Adipocyte (in vitro differentiated cells): ENCODE data around the gene PRPH2.

Experiments
- DNase-seq: peaks from one replicate; pipeline ENCODE4 v3.0.0-alpha.2; 2015; ENCODE audit warnings: low read depth
- H3K27me3 ChIP-seq: replicated peaks from 2 replicates; pipeline ENCODE4 v1.7.0; 2013; ENCODE audit warnings: mild to moderate bottlenecking, low read length, moderate library complexity; ENCODE audit not compliant: control insufficient read depth, insufficient read depth
- H3K36me3 ChIP-seq: 2 replicates; pipeline ENCODE4 v1.7.0; 2013; ENCODE audit warnings: low read length, mild to moderate bottlenecking, moderate library complexity; ENCODE audit not compliant: control insufficient read depth, insufficient read depth, severe bottlenecking
- H3K4me1 ChIP-seq: 2 replicates; pipeline ENCODE4 v1.7.0; 2013; ENCODE audit warnings: mild to moderate bottlenecking, low read length, moderate library complexity; ENCODE audit not compliant: control insufficient read depth, insufficient read depth
- H3K4me3 ChIP-seq: 2 replicates; pipeline ENCODE4 v1.7.0; 2013; ENCODE audit warnings: mild to moderate bottlenecking, low read length, moderate library complexity
- H3K9ac ChIP-seq: 2 replicates; pipeline ENCODE4 v1.7.0; 2013; ENCODE audit warnings: mild to moderate bottlenecking, low read length, moderate library complexity
- H3K9me3 ChIP-seq: 2 replicates; pipeline ENCODE4 v1.7.0; 2013; ENCODE audit warnings: mild to moderate bottlenecking, low read length, moderate library complexity; ENCODE audit not compliant: control insufficient read depth

PRPH2 gene

DNA sequence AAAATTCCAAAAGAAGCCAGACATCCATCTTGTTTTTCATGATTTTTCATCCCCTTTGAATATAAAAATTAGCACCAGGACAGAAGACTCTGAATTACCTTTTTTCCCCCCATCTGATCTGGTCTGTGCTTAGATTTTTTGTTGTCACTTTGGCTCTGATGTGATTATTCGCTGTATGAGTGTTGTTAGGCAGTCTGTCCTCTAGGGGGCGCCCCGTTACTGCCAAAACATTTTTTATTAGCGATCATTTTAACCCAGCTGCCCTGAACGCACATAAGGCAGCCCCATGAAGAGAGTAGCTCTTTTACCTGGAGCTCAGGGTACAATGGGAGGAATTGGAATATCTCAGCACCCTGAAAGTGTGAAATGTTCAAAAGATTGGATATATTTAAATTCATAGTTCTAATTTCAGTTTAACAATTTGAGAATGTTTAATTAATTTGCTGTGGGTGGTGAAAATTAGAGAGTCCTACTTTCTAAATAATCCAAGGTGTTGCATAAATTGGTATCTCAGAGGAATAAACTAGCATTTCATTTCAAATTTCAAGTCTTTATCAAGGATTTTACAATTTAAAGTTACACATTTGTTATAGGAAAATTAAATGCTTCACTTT is 60.8 kb downstream of the PRPH2 start:
- H3K4me1 ChIP-seq: no peaks in the 10 kb centered on the region
- H3K27me3 ChIP-seq: no peaks in the 10 kb centered on the region
- no peaks in the 10 kb centered on the region for H3K9me3 ChIP-seq
- no peak overlapping the region for H3K9ac ChIP-seq
- peaks cover 89% of the 10 kb centered on the region for H3K36me3 ChIP-seq
- DNase-seq: peak; percentile 88
- no peak overlapping the region for H3K4me3 ChIP-seq

DNA sequence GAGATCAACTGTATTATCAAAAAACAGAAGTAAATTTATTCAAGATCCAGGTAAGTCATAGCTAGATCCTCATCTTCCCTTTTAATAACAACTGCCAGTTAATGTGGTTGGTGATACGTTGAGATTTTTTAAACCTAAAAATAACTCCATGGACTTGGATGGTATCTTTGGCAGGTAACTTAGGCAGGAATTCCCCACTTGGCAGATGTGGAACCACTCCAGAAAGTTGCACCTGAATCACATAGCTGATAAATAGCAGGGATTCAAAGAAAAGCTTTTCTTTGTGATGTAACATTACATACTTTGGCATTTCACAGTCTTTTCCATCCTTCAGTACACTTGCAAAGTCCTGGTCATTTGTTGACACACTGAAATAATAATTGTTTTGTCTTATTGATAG is 62.6 kb downstream of the PRPH2 start:
- no peak for DNase-seq
- H3K4me3 ChIP-seq: no peak overlapping the region
- H3K9ac ChIP-seq: no peak overlapping the region
- no peaks in the 10 kb centered on the region for H3K9me3 ChIP-seq
- H3K36me3 ChIP-seq: peaks cover 86% of the 10 kb centered on the region
- H3K27me3 ChIP-seq: no peaks in the 10 kb centered on the region
- no peaks in the 10 kb centered on the region for H3K4me1 ChIP-seq

DNA sequence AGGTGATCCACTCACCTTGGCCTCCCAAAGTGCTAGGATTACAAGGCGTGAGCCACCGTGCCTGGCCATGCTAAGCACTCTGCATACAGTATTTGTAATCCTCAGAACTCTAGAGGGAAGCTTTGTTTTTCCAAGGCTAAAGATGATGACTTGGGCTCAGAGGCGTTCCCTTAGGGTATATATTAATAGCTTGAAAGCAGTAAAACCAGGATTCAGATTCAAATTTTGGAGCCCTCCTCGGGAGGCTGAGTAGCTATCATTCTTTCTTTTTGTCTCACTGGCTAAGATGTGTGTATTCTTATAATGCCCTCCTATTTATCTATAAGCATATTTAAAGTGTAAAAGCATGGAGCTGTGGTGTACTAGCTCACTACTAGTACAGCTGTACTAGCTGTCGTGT is 68.5 kb downstream of the PRPH2 start:
- Histone ChIP-seq H3K36me3 (peaks cover 91% of the 10 kb centered on the region), H3K4me3 (no peak overlapping the region), H3K9me3 (no peaks in the 10 kb centered on the region), H3K27me3 (no peaks in the 10 kb centered on the region), H3K4me1 (no peaks in the 10 kb centered on the region), H3K9ac (no peak overlapping the region)
- DNase-seq: no peak

DNA sequence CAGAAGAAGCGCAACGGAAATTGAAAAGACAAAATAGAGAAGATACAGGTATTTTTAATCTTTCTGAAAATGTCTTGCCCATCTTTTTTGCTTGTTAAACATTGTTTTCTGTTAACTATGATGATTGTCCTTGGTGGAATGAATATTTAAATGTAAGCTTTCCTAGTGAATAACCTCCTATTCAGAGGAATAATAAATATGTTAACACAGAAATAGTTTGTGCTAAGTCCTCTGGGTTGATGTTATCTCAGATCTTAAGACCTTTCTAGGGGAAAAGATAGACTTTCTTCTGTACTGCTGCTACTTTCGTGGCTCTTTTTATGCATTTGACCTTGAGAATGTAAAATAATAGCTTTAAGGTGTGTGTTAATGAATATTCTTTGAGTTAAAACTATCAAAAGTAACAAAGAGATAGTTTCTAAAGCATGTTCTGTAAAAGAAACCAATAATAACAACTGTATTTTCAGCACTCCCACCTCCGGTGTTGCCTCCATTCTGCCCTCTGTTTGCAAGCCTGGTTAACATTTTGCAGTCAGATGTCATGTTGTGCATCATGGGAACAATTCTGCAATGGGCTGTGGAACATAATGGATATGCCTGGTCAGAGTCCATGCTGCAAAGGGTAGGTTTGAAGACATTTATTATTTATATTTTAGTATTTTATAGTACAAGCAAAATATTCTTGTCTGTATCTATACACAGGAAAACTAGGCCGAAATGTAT is 70.2 kb downstream of the PRPH2 start:
- no peak overlapping the region for H3K9ac ChIP-seq
- no peaks in the 10 kb centered on the region for H3K9me3 ChIP-seq
- DNase-seq: no peak
- no peak overlapping the region for H3K4me3 ChIP-seq
- peaks cover 89% of the 10 kb centered on the region for H3K36me3 ChIP-seq
- H3K27me3 ChIP-seq: no peaks in the 10 kb centered on the region
- H3K4me1 ChIP-seq: no peaks in the 10 kb centered on the region
